Loucy (cell line): ENCODE results near the gene ABCA1.

ENCODE experiments used
- H2AFZ ChIP-seq: fragments of 200-600 bp; sonication (generic); 2 replicates; pipeline ENCODE4 v1.6.0; 2016; ENCODE audit warnings: antibody characterized with exemption, mild to moderate bottlenecking, low read length, moderate library complexity
- H3F3A ChIP-seq: fragments of 200-600 bp; 2 replicates; pipeline ENCODE4 v1.6.0; 2016; ENCODE audit warnings: antibody characterized with exemption, low read depth, mild to moderate bottlenecking
- H3K27me3 ChIP-seq: fragments of 200-600 bp; sonication (generic); 2 replicates; pipeline ENCODE4 v1.6.1; 2014; ENCODE audit warnings: low read length, mild to moderate bottlenecking; ENCODE audit not compliant: insufficient read depth, poor library complexity, severe bottlenecking
- H3K36me3 ChIP-seq: fragments of 200-600 bp; sonication (generic); 2 replicates; pipeline ENCODE4 v1.6.1; 2016; ENCODE audit warnings: low read length; ENCODE audit not compliant: insufficient read depth
- H3K4me1 ChIP-seq: fragments of 200-600 bp; sonication (generic); 2 replicates; pipeline ENCODE4 v1.5.1; 2014; ENCODE audit warnings: low read length, mild to moderate bottlenecking; ENCODE audit not compliant: insufficient read depth, poor library complexity, severe bottlenecking
- H3K4me2 ChIP-seq: fragments of 200-600 bp; sonication (generic); 2 replicates; pipeline ENCODE4 v1.6.0; 2014; ENCODE audit warnings: antibody characterized with exemption, low read length, low read depth, mild to moderate bottlenecking; ENCODE audit not compliant: poor library complexity, severe bottlenecking
- H3K4me3 ChIP-seq: fragments of 200-600 bp; sonication (generic); 2 replicates; pipeline ENCODE4 v1.5.1; 2014; ENCODE audit warnings: low read length, mild to moderate bottlenecking, mixed read lengths; ENCODE audit not compliant: poor library complexity, severe bottlenecking
- H3K79me2 ChIP-seq: fragments of 200-600 bp; sonication (generic); 2 replicates; pipeline ENCODE4 v1.6.1; 2014; ENCODE audit warnings: low read length; ENCODE audit not compliant: insufficient read depth
- H3K9ac ChIP-seq: fragments of 200-600 bp; sonication (generic); 2 replicates; pipeline ENCODE4 v1.6.0; 2014; ENCODE audit warnings: mild to moderate bottlenecking, low read depth, low read length, moderate library complexity; ENCODE audit not compliant: poor library complexity, severe bottlenecking
- H3K9me2 ChIP-seq: fragments of 200-600 bp; sonication (generic); replicated peaks from 2 replicates; pipeline ENCODE4 v1.6.1; 2016; ENCODE audit warnings: low read depth, low read length, mixed read lengths
- H3K9me3 ChIP-seq: fragments of 200-600 bp; sonication (generic); 2 replicates; pipeline ENCODE4 v1.6.1; 2014; ENCODE audit warnings: mild to moderate bottlenecking, antibody characterized with exemption, low read length, low read depth; ENCODE audit not compliant: insufficient read depth
- H4K20me1 ChIP-seq: fragments of 200-600 bp; sonication (generic); 2 replicates; pipeline ENCODE4 v1.6.0; 2014; ENCODE audit warnings: antibody characterized with exemption, low read length, mild to moderate bottlenecking; ENCODE audit not compliant: insufficient read depth, poor library complexity, severe bottlenecking
- CTCF ChIP-seq: fragments of 200-600 bp; sonication (generic); conservative IDR thresholded peaks from 2 replicates; pipeline ENCODE4 v1.5.1; 2014; ENCODE audit warnings: mild to moderate bottlenecking, antibody characterized with exemption, low read length
- EZH2phosphoT487 ChIP-seq: fragments of 200-600 bp; IDR thresholded peaks from 2 replicates; pipeline ENCODE4 v1.6.1; 2018; ENCODE audit warnings: antibody characterized with exemption, mild to moderate bottlenecking, moderate library complexity, borderline replicate concordance

Gene ABCA1

GRCh38 chr9:104853683-104854082, 74.3 kb downstream of the ABCA1 start:
- no peaks in the 10 kb centered on the region for H3K27me3 ChIP-seq
- no peaks in the 10 kb centered on the region for H3K79me2 ChIP-seq
- no peak overlapping the region for H2AFZ ChIP-seq
- TF ChIP-seq EZH2phosphoT487 (no peak), CTCF (no peak)
- no peaks in the 10 kb centered on the region for H3F3A ChIP-seq
- no peaks in the 10 kb centered on the region for H3K9me3 ChIP-seq
- H3K4me3 ChIP-seq = no peak overlapping the region
- H3K4me1 ChIP-seq = no peaks in the 10 kb centered on the region
- no peak overlapping the region for H3K9ac ChIP-seq
- no peak overlapping the region for H3K4me2 ChIP-seq
- H3K36me3 ChIP-seq = no peaks in the 10 kb centered on the region
- H3K9me2 ChIP-seq = no peaks in the 10 kb centered on the region
- H4K20me1 ChIP-seq = no peaks in the 10 kb centered on the region

- H3K79me2 ChIP-seq = no peaks in the 10 kb centered on the region
- TF ChIP-seq EZH2phosphoT487 (no peak), CTCF (no peak)
Measured at GRCh38 chr9:104853159-104853558, 74.8 kb downstream of the ABCA1 start.

GRCh38 chr9:104851546-104851920, 76.4 kb downstream of the ABCA1 start:
- H3K4me2 ChIP-seq = no peak overlapping the region
- H3F3A ChIP-seq = no peaks in the 10 kb centered on the region
- H4K20me1 ChIP-seq = no peaks in the 10 kb centered on the region

More at GRCh38 chr9:104853159-104853558, 74.8 kb downstream of the ABCA1 start:
- Histone ChIP-seq H3K9ac (no peak overlapping the region), H4K20me1 (no peaks in the 10 kb centered on the region), H3F3A (no peaks in the 10 kb centered on the region), H3K9me3 (no peaks in the 10 kb centered on the region), H3K27me3 (no peaks in the 10 kb centered on the region), H3K4me1 (no peaks in the 10 kb centered on the region), H3K4me3 (no peak overlapping the region), H2AFZ (no peak overlapping the region), H3K9me2 (no peaks in the 10 kb centered on the region), H3K4me2 (no peak overlapping the region), H3K36me3 (no peaks in the 10 kb centered on the region)

More at GRCh38 chr9:104851546-104851920, 76.4 kb downstream of the ABCA1 start:
- H3K4me1 ChIP-seq = no peaks in the 10 kb centered on the region
- no peak overlapping the region for H3K9ac ChIP-seq
- H3K27me3 ChIP-seq = no peaks in the 10 kb centered on the region
- no peak for TF ChIP-seq EZH2phosphoT487
- TF ChIP-seq CTCF = no peak
- H3K4me3 ChIP-seq = no peak overlapping the region
- no peaks in the 10 kb centered on the region for H3K9me2 ChIP-seq
- no peaks in the 10 kb centered on the region for H3K79me2 ChIP-seq
- no peaks in the 10 kb centered on the region for H3K36me3 ChIP-seq
- no peaks in the 10 kb centered on the region for H3K9me3 ChIP-seq
- H2AFZ ChIP-seq = no peak overlapping the region
